Sigmoid colon (tissue), 3 donors: ENCODE data around the gene GFRA3.

ENCODE experiments used
- CTCF ChIP-seq, 4 experiments: fragments of 450-650 bp in 3 of 4; fragments of 200-600 bp in 1 of 4; IDR thresholded peaks; one replicate each; pipeline ENCODE4 v1.5.1; 2016 to 2019; ENCODE audit warnings: antibody characterized with exemption in 4 of 4, mild to moderate bottlenecking in 3 of 4, moderate library complexity in 2 of 4
- POLR2A ChIP-seq, 2 donors: fragments of 450-650 bp; IDR thresholded peaks; one replicate each; pipeline ENCODE4 v1.6.1; 2016; ENCODE audit warnings: antibody characterized with exemption in 2 of 2, mild to moderate bottlenecking in 2 of 2, moderate library complexity in 2 of 2

- TF ChIP-seq POLR2A (IDR thresholded peaks at IDR 0.05) (no peak), CTCF (IDR thresholded peaks at IDR 0.05) (no peak)
Measured at GRCh38 chr5:138230981-138231589, 43.3 kb downstream of the GFRA3 start.
